ENCODE measurements around the gene LASP1NB.
"Not testable (repeated sequence)": the region's sequence is repeated elsewhere in the genome, so short reads cannot be mapped to it uniquely, and the experiment has no call there.

Gene LASP1NB

GRCh38 chr17:38943607-38944006, 18.2 kb downstream of the LASP1NB start:
- H3K9me3 Mint-ChIP-seq (ENCODE audit: unreplicated experiment): no peaks in the 10 kb centered on the region
- no peak overlapping the region for H3K27ac Mint-ChIP-seq (ENCODE audit: unreplicated experiment)
- H3K4me3 Mint-ChIP-seq (ENCODE audit: unreplicated experiment): no peak overlapping the region
- DNase-seq: no peak
- H3K4me1 Mint-ChIP-seq (ENCODE audit: low read depth, unreplicated experiment): no peaks in the 10 kb centered on the region
- no peaks in the 10 kb centered on the region for H3K36me3 Mint-ChIP-seq (ENCODE audit: unreplicated experiment)
- no peak for TF ChIP-seq CTCF (IDR thresholded peaks at IDR 0.05; ENCODE audit: partially characterized antibody, unreplicated experiment)
- no peaks in the 10 kb centered on the region for H3K27me3 Mint-ChIP-seq (ENCODE audit: unreplicated experiment)

GRCh38 chr17:38947189-38947588, 21.8 kb downstream of the LASP1NB start:
- H3K4me1 Mint-ChIP-seq (ENCODE audit: low read depth, unreplicated experiment): no peaks in the 10 kb centered on the region
- H3K27me3 Mint-ChIP-seq (ENCODE audit: unreplicated experiment): no peaks in the 10 kb centered on the region
- no peak for DNase-seq
- H3K36me3 Mint-ChIP-seq (ENCODE audit: unreplicated experiment): no peaks in the 10 kb centered on the region
- TF ChIP-seq CTCF (IDR thresholded peaks at IDR 0.05; ENCODE audit: partially characterized antibody, unreplicated experiment): no peak
- no peak overlapping the region for H3K27ac Mint-ChIP-seq (ENCODE audit: unreplicated experiment)
- no peak overlapping the region for H3K4me3 Mint-ChIP-seq (ENCODE audit: unreplicated experiment)
- no peaks in the 10 kb centered on the region for H3K9me3 Mint-ChIP-seq (ENCODE audit: unreplicated experiment)

GRCh38 chr17:38953800-38954199, 28.4 kb downstream of the LASP1NB start:
- H3K4me3 Mint-ChIP-seq (ENCODE audit: unreplicated experiment); DNase-seq; H3K9me3 Mint-ChIP-seq (ENCODE audit: unreplicated experiment); H3K27me3 Mint-ChIP-seq (ENCODE audit: unreplicated experiment); H3K4me1 Mint-ChIP-seq (ENCODE audit: low read depth, unreplicated experiment); H3K27ac Mint-ChIP-seq (ENCODE audit: unreplicated experiment); H3K36me3 Mint-ChIP-seq (ENCODE audit: unreplicated experiment): not testable (repeated sequence)

DNA sequence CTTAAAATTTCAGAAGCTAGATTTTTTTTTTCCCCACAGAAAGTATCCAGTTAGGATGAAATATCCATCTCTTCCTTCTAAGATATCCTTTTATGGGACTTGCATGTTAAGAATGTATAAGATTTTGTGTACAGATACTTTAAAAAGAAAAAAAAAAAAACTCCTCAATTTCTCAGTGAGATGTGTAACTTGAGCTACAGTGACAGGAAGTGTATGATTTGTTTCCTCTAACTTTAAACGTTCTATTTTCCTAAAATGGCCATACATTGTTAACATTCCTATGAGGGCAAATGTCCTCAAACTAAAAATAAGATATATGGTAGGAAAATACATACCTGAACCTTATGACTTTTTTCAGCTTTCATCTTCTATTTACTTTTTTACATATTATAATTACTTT, 32.9 kb downstream of the LASP1NB start:
- no peaks in the 10 kb centered on the region for H3K4me1 Mint-ChIP-seq (ENCODE audit: low read depth, unreplicated experiment)
- no peaks in the 10 kb centered on the region for H3K36me3 Mint-ChIP-seq (ENCODE audit: unreplicated experiment)
- no peak for TF ChIP-seq CTCF (IDR thresholded peaks at IDR 0.05; ENCODE audit: partially characterized antibody, unreplicated experiment)
- H3K4me3 Mint-ChIP-seq (ENCODE audit: unreplicated experiment): no peak overlapping the region
- H3K27ac Mint-ChIP-seq (ENCODE audit: unreplicated experiment): no peak overlapping the region
- H3K9me3 Mint-ChIP-seq (ENCODE audit: unreplicated experiment): no peaks in the 10 kb centered on the region
- H3K27me3 Mint-ChIP-seq (ENCODE audit: unreplicated experiment): no peaks in the 10 kb centered on the region
- DNase-seq: no peak

- Mint-ChIP-seq H3K36me3 (ENCODE audit: unreplicated experiment) (no peaks in the 10 kb centered on the region), H3K4me3 (ENCODE audit: unreplicated experiment) (no peak overlapping the region), H3K27ac (ENCODE audit: unreplicated experiment) (no peak overlapping the region), H3K27me3 (ENCODE audit: unreplicated experiment) (no peaks in the 10 kb centered on the region), H3K4me1 (ENCODE audit: low read depth, unreplicated experiment) (no peaks in the 10 kb centered on the region), H3K9me3 (ENCODE audit: unreplicated experiment) (no peaks in the 10 kb centered on the region)
- DNase-seq: no peak
- no peak for TF ChIP-seq CTCF (IDR thresholded peaks at IDR 0.05; ENCODE audit: partially characterized antibody, unreplicated experiment)
Measured at GRCh38 chr17:38958756-38959155, 33.3 kb downstream of the LASP1NB start.

GRCh38 chr17:38959508-38959907, 34.1 kb downstream of the LASP1NB start:
- TF ChIP-seq CTCF (IDR thresholded peaks at IDR 0.05; ENCODE audit: partially characterized antibody, unreplicated experiment): no peak
- H3K27ac Mint-ChIP-seq (ENCODE audit: unreplicated experiment): no peak overlapping the region
- no peaks in the 10 kb centered on the region for H3K4me1 Mint-ChIP-seq (ENCODE audit: low read depth, unreplicated experiment)
- no peak for DNase-seq
- no peaks in the 10 kb centered on the region for H3K27me3 Mint-ChIP-seq (ENCODE audit: unreplicated experiment)
- no peaks in the 10 kb centered on the region for H3K9me3 Mint-ChIP-seq (ENCODE audit: unreplicated experiment)
- H3K36me3 Mint-ChIP-seq (ENCODE audit: unreplicated experiment): no peaks in the 10 kb centered on the region
- H3K4me3 Mint-ChIP-seq (ENCODE audit: unreplicated experiment): no peak overlapping the region
